H1 (cell line): ENCODE results near the gene SYT2. TPM values are rescaled to one million over a fixed set of nuclear protein-coding genes. Genes with fewer than 3 reads are reported as not detected.

Experiments used
- CTCF ChIA-PET: fragments of 300-600 bp; sonication (Branson Sonifier 250); formaldehyde crosslinking; loops from one replicate; lab custom pipeline; 2021; ENCODE audit not compliant: partially characterized antibody; lab: Charles Lee
- POLR2A ChIA-PET: fragments of 300-600 bp; sonication (Branson Sonifier 250); formaldehyde crosslinking; loops from one replicate; lab custom pipeline; 2021; ENCODE audit warnings: inconsistent platforms; ENCODE audit not compliant: partially characterized antibody; lab: Charles Lee
- DNase-seq, 2 experiments: peaks; one replicate each; pipeline versions ENCODE4 v3.0.0 to v3.0.0-alpha.2; 2010 to 2022; ENCODE audit warnings: low spot score in 2 of 2, low read depth in 1 of 2, mixed read lengths in 1 of 2
- FAIRE-seq: peaks from 2 replicates; lab custom pipeline; 2011; peaks lifted over from hg19 to GRCh38; lab: Jason Lieb, UNC
- H2AFZ ChIP-seq: 2 replicates; pipeline ENCODE4 v1.8.1; 2012; ENCODE audit warnings: low read length, inconsistent platforms
- H2AK5ac ChIP-seq: 2 replicates; pipeline ENCODE4 v1.6.1; 2013; ENCODE audit warnings: low read depth, low read length
- H2BK120ac ChIP-seq: replicated peaks from 2 replicates; pipeline ENCODE3; 2013; ENCODE audit warnings: low read depth, low read length, inconsistent platforms
- H2BK12ac ChIP-seq: 2 replicates; pipeline ENCODE4 v1.6.1; 2013; ENCODE audit warnings: low read depth, low read length
- H2BK15ac ChIP-seq: 2 replicates; pipeline ENCODE4 v1.6.1; 2013; ENCODE audit warnings: low read length
- H2BK20ac ChIP-seq: 2 replicates; pipeline ENCODE4 v1.6.1; 2013; ENCODE audit warnings: low read length
- H2BK5ac ChIP-seq: 2 replicates; pipeline ENCODE4 v1.6.1; 2013; ENCODE audit warnings: low read depth, low read length
- H3K14ac ChIP-seq: 2 replicates; pipeline ENCODE4 v1.6.1; 2013; ENCODE audit warnings: inconsistent platforms; ENCODE audit not compliant: insufficient read length
- H3K18ac ChIP-seq: 2 replicates; pipeline ENCODE4 v1.6.1; 2013; ENCODE audit warnings: low read length; ENCODE audit errors: extremely low read depth
- H3K23ac ChIP-seq: 2 replicates; pipeline ENCODE4 v1.6.1; 2013; ENCODE audit warnings: inconsistent platforms; ENCODE audit not compliant: insufficient read length
- H3K23me2 ChIP-seq: 2 replicates; pipeline ENCODE4 v1.6.1; 2013; ENCODE audit warnings: low read depth, low read length
- H3K27ac ChIP-seq: 2 replicates; pipeline ENCODE4 v1.6.1; 2011; ENCODE audit warnings: low read depth, low read length, inconsistent platforms
- H3K27me3 ChIP-seq, 4 experiments: replicated peaks in 1 of 4; 1 replicate in 1 of 4; 2 replicates in 3 of 4; pipeline versions ENCODE4 v1.6.1 to v1.8.1; 2011 to 2013; ENCODE audit warnings: low read length in 3 of 4, mild to moderate bottlenecking in 3 of 4, inconsistent platforms in 2 of 4, mixed read lengths in 2 of 4, moderate library complexity in 1 of 4; ENCODE audit not compliant: control insufficient read depth in 3 of 4, insufficient read depth in 3 of 4; ENCODE audit errors: extremely low read depth in 1 of 4
- H3K36me3 ChIP-seq, 4 experiments: 2 replicates each; pipeline versions ENCODE4 v1.6.1 to v1.8.1; 2011 to 2013; ENCODE audit warnings: mild to moderate bottlenecking in 4 of 4, low read length in 3 of 4, moderate library complexity in 2 of 4, control low read depth in 1 of 4, inconsistent platforms in 1 of 4; ENCODE audit not compliant: insufficient read depth in 4 of 4, control insufficient read depth in 2 of 4
- H3K4ac ChIP-seq: replicated peaks from 2 replicates; pipeline ENCODE3; 2013; ENCODE audit warnings: low read length, low read depth, mixed read lengths, inconsistent platforms; ENCODE audit not compliant: insufficient read length
- H3K4me1 ChIP-seq, 4 experiments: replicated peaks in 1 of 4; 1 replicate in 1 of 4; 2 replicates in 3 of 4; pipeline versions ENCODE4 v1.6.1 to v1.8.1; 2011 to 2013; ENCODE audit warnings: low read length in 3 of 4, inconsistent platforms in 2 of 4, mixed read lengths in 1 of 4; ENCODE audit not compliant: insufficient read depth in 4 of 4, control insufficient read depth in 3 of 4
- H3K4me2 ChIP-seq, 2 experiments: 2 replicates each; pipeline versions ENCODE4 v1.6.1 to v1.8.1; 2011 to 2013; ENCODE audit warnings: low read depth in 2 of 2, low read length in 2 of 2, control low read depth in 1 of 2, inconsistent platforms in 1 of 2, mild to moderate bottlenecking in 1 of 2; ENCODE audit not compliant: insufficient read depth in 1 of 2
- H3K4me3 ChIP-seq, 4 experiments: fragments of 200-600, 300-600 bp in 1 of 4; sonication (generic), shearing (Covaris generic), sonication (Bioruptor Twin) in 1 of 4; 2 replicates each; pipeline versions ENCODE4 v1.5.1 to v1.8.1; 2011 to 2016; ENCODE audit warnings: low read length in 4 of 4, low read depth in 3 of 4, control low read depth in 2 of 4, inconsistent platforms in 2 of 4, mild to moderate bottlenecking in 2 of 4, mixed read lengths in 1 of 4, moderate library complexity in 1 of 4; ENCODE audit not compliant: insufficient read depth in 2 of 4; ENCODE audit errors: extremely low read depth in 1 of 4
- H3K56ac ChIP-seq: replicated peaks from 2 replicates; pipeline ENCODE3; 2013; ENCODE audit warnings: low read depth, mild to moderate bottlenecking, mixed read lengths, low read length, inconsistent platforms; ENCODE audit not compliant: insufficient read length
- H3K79me1 ChIP-seq: 2 replicates; pipeline ENCODE4 v1.6.1; 2013; ENCODE audit warnings: low read depth, low read length, control low read depth
- H3K79me2 ChIP-seq, 2 experiments: 2 replicates each; pipeline versions ENCODE4 v1.6.1 to v1.8.1; 2012 to 2013; ENCODE audit warnings: low read length in 2 of 2, mild to moderate bottlenecking in 2 of 2, inconsistent platforms in 1 of 2; ENCODE audit not compliant: insufficient read depth in 2 of 2, control insufficient read depth in 1 of 2
- H3K9ac ChIP-seq, 4 experiments: replicated peaks in 1 of 4; 1 replicate in 1 of 4; 2 replicates in 3 of 4; pipeline versions ENCODE4 v1.6.1 to v1.8.1; 2011 to 2013; ENCODE audit warnings: low read depth in 3 of 4, low read length in 3 of 4, control low read depth in 2 of 4, mild to moderate bottlenecking in 2 of 4, moderate library complexity in 2 of 4, inconsistent platforms in 1 of 4; ENCODE audit errors: extremely low read depth in 1 of 4
- H3K9me3 ChIP-seq, 2 experiments: 2 replicates each; pipeline versions ENCODE4 v1.6.1 to v1.8.1; 2012 to 2013; ENCODE audit warnings: mild to moderate bottlenecking in 2 of 2, moderate library complexity in 2 of 2, control low read depth in 1 of 2, inconsistent platforms in 1 of 2, low read depth in 1 of 2, low read length in 1 of 2, mixed read lengths in 1 of 2; ENCODE audit not compliant: insufficient read depth in 2 of 2
- H4K20me1 ChIP-seq, 2 experiments: replicated peaks in 1 of 2; 2 replicates each; pipeline versions ENCODE3 to v1.8.1; 2011 to 2013; ENCODE audit warnings: inconsistent platforms in 2 of 2, low read length in 2 of 2, mild to moderate bottlenecking in 1 of 2; ENCODE audit not compliant: insufficient read depth in 2 of 2, control insufficient read depth in 1 of 2
- H4K5ac ChIP-seq: 2 replicates; pipeline ENCODE4 v1.6.1; 2013; ENCODE audit warnings: low read length, low read depth, mixed read lengths, inconsistent platforms; ENCODE audit not compliant: insufficient read length
- H4K8ac ChIP-seq: 2 replicates; pipeline ENCODE4 v1.8.0; 2013; ENCODE audit warnings: mild to moderate bottlenecking, moderate library complexity, low read length, inconsistent platforms; ENCODE audit not compliant: insufficient read depth; ENCODE audit errors: extremely low read depth
- H4K91ac ChIP-seq: replicated peaks from 2 replicates; pipeline ENCODE3; 2013; ENCODE audit warnings: low read length, mixed read lengths, inconsistent platforms; ENCODE audit not compliant: insufficient read length
- CTBP2 ChIP-seq: IDR thresholded peaks from 2 replicates; pipeline ENCODE4 v1.7.0; 2011; ENCODE audit warnings: borderline replicate concordance, mild to moderate bottlenecking, moderate library complexity, mixed read lengths, low read length; ENCODE audit not compliant: insufficient read depth, insufficient read length
- E2F6 ChIP-seq: IDR thresholded peaks from 2 replicates; pipeline ENCODE4 v1.6.1; 2012; ENCODE audit warnings: inconsistent platforms
- EZH2 ChIP-seq: fragments of 200-600 bp; sonication (generic); IDR thresholded peaks from 2 replicates; pipeline ENCODE4 v1.7.1; 2012; ENCODE audit warnings: low read depth, mild to moderate bottlenecking, moderate library complexity, low read length, inconsistent platforms; ENCODE audit not compliant: severe bottlenecking
- KDM1A ChIP-seq: fragments of 200-600, 300-600 bp; sonication (generic); IDR thresholded peaks from 2 replicates; pipeline ENCODE4 v1.7.1; 2016; ENCODE audit warnings: mild to moderate bottlenecking, low read length, borderline replicate concordance
- RFX5 ChIP-seq: IDR thresholded peaks from 2 replicates; pipeline ENCODE4 v1.6.1; 2011; ENCODE audit warnings: low read depth, low read length, improper control_type of control experiment, borderline replicate concordance
- RXRA ChIP-seq: IDR thresholded peaks from 2 replicates; pipeline ENCODE4 v1.6.1; 2011; ENCODE audit warnings: low read depth, mild to moderate bottlenecking, low read length, moderate library complexity; ENCODE audit not compliant: insufficient read depth
- SAP30 ChIP-seq: fragments of 300-600 bp; sonication (generic); IDR thresholded peaks from 2 replicates; pipeline ENCODE4 v1.7.1; 2012; ENCODE audit warnings: low read length, moderate library complexity, mild to moderate bottlenecking, inconsistent platforms; ENCODE audit not compliant: insufficient read depth, insufficient replicate concordance
- SIN3A ChIP-seq, 2 experiments: IDR thresholded peaks in 1 of 2; conservative IDR thresholded peaks in 1 of 2; 2 replicates each; pipeline ENCODE4 v1.6.1; 2011 to 2012; ENCODE audit warnings: low read length in 2 of 2, improper control_type of control experiment in 1 of 2, low read depth in 1 of 2, mild to moderate bottlenecking in 1 of 2
- TCF12 ChIP-seq: IDR thresholded peaks from 2 replicates; pipeline ENCODE4 v1.6.1; 2011; ENCODE audit warnings: low read depth, mild to moderate bottlenecking, low read length
- WGBS, 2 experiments: shearing (Covaris generic) in 1 of 2; methylation state at CpG; one replicate each; pipeline versions ENCODE4 v1.1.6 to v1.1.7; 2013 to 2015; ENCODE audit warnings: low lambda C conversion rate in 2 of 2, mixed read lengths in 2 of 2, inconsistent platforms in 1 of 2, low coverage in 1 of 2, missing lambda C conversion rate in 1 of 2; ENCODE audit not compliant: insufficient replicate concordance in 2 of 2, insufficient coverage in 1 of 2, insufficient read length in 1 of 2; ENCODE audit errors: extremely low coverage in 1 of 2, missing lambda C conversion rate in 1 of 2; 5-methylcytosine and 5-hydroxymethylcytosine counted together
- polyA plus RNA-seq, 7 experiments: library from polyadenylated mRNA; depleted of rRNA in 3 of 7; stranded (reverse) in 5 of 7; unstranded in 2 of 7; fragments of >200 nt in 5 of 7; fragments of 200-250 nt in 2 of 7; gene quantifications; 1 replicate in 5 of 7; 2 replicates in 1 of 7; 4 replicates in 1 of 7; pipeline versions ENCODE4 v1.2.1 to v1.2.3, GENCODE V29; 2011 to 2013; ENCODE audit warnings: missing spikeins in 2 of 7, mixed read lengths in 2 of 7
- total RNA-seq: library from RNA; stranded (reverse); fragmentation: NEBNext Ultra II Directional; extraction: Animal tissue kit (Norgen Biotek cat#: 25700); gene quantifications from 2 replicates; pipeline ENCODE4 v1.2.1, GENCODE V29; 2021
- TF ChIP-seq, protein P1 (sequence below): IDR thresholded peaks from 2 replicates; pipeline ENCODE4 v1.6.1; 2012; ENCODE audit warnings: inconsistent platforms

The SYT2 gene
- total and polyA plus RNA-seq, 2 of the 8 experiments (the other 6 are each of a cell fraction or from before 2014, with no cell fraction given), result 2.8 to 11.0 TPM

GRCh38 chr1:202656951-202657646 is 53.2 kb downstream of the SYT2 start:
- Histone ChIP-seq H3K9me3 (no peaks in the 10 kb centered on the region), H4K5ac (no peak overlapping the region), H3K4me3 (no peak overlapping the region), H4K91ac (no peak overlapping the region), H3K27me3 (no peaks in the 10 kb centered on the region; a peak in 1 of 7 replicates), H2AFZ (no peak overlapping the region), H2BK20ac (no peak overlapping the region), H2BK12ac (no peak overlapping the region), H3K27ac (no peak overlapping the region), H2AK5ac (no peak overlapping the region), H3K36me3 (no peaks in the 10 kb centered on the region), H3K23ac (no peak overlapping the region), H2BK5ac (no peak overlapping the region), H3K23me2 (no peaks in the 10 kb centered on the region), H3K14ac (no peak overlapping the region), H2BK120ac (no peak overlapping the region), H4K8ac (no peak overlapping the region), H3K4me2 (peak overlapping the region in 1 of 2 experiments; percentile 23; a peak in 1 of 4 replicates), H3K18ac (no peak overlapping the region; the same call in 1 of the 2 replicates), H3K4me1 (peaks cover 0 to 3% (median 2%) of the 10 kb centered on the region in 4 experiments; a peak in 3 of 7 replicates), H3K9ac (no peak overlapping the region), H4K20me1 (peaks cover 0 to 19% of the 10 kb centered on the region in 2 experiments), H3K56ac (no peak overlapping the region), H3K4ac (no peak overlapping the region), H3K79me1 (0 out of 2 replicates have a peak, but pooled peaks cover 2% of the 10 kb centered on the region), H3K79me2 (no peaks in the 10 kb centered on the region), H2BK15ac (no peak overlapping the region)
- FAIRE-seq (peak; percentile 84), DNase-seq (peak; percentile 39 to 86)
- ChIA-PET CTCF (interaction anchor here (0.6 to 8.3 kb wide), 39 partner anchors 9 to 461 kb away, joined by 3 to 146 read pairs (median 5); partner anchors contain the start of gene SYT2), POLR2A (interaction anchor here (0.9 to 1.1 kb wide), 2 partner anchors 8 to 19 kb away, joined by 3 read pairs; no protein-coding TSS in a partner anchor)
- 59% methylated on average over 7 of the region's 7 CpGs; no CpG with 5 or more reads in 1 of the 2 experiments for WGBS, 2 experiments
- TF ChIP-seq E2F6, result peak; percentile 69
- no peak for TF ChIP-seq RFX5
- TF ChIP-seq RXRA, result no peak
- no peak for TF ChIP-seq KDM1A
- TF ChIP-seq, protein P1, sequence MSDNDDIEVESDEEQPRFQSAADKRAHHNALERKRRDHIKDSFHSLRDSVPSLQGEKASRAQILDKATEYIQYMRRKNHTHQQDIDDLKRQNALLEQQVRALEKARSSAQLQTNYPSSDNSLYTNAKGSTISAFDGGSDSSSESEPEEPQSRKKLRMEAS, result peak; percentile 58; the same call in 1 of the 2 replicates
- peak; percentile 77 for TF ChIP-seq SAP30
- peak; percentile 25 for TF ChIP-seq CTBP2
- TF ChIP-seq EZH2, result no peak
- peak; percentile 96 to 97 for TF ChIP-seq SIN3A (conservative IDR thresholded peaks at IDR 0.05 in 1 of 2, IDR thresholded peaks at IDR 0.05 in 1 of 2; ENCODE audit: low read depth in 1 of 2, low read length in 2 of 2)
- no peak for TF ChIP-seq TCF12
